Fibroblast of lung (primary cell): ENCODE results near the gene HNRNPF.

ENCODE experiments used
- EZH2 ChIP-seq: IDR thresholded peaks from 2 replicates; pipeline ENCODE4 v1.5.1; 2012; ENCODE audit warnings: low read length, control low read depth, mild to moderate bottlenecking; ENCODE audit errors: missing control alignments
- TF ChIP-seq, protein P1 (sequence below), 2 donors: IDR thresholded peaks in 1 of 2; conservative IDR thresholded peaks in 1 of 2; 1 replicate in 1 of 2; 2 replicates in 1 of 2; pipeline ENCODE4 v1.5.1; 2011 to 2012; ENCODE audit warnings: low read length in 2 of 2, control low read depth in 1 of 2, inconsistent platforms in 1 of 2, low read depth in 1 of 2, mild to moderate bottlenecking in 1 of 2

DNA sequence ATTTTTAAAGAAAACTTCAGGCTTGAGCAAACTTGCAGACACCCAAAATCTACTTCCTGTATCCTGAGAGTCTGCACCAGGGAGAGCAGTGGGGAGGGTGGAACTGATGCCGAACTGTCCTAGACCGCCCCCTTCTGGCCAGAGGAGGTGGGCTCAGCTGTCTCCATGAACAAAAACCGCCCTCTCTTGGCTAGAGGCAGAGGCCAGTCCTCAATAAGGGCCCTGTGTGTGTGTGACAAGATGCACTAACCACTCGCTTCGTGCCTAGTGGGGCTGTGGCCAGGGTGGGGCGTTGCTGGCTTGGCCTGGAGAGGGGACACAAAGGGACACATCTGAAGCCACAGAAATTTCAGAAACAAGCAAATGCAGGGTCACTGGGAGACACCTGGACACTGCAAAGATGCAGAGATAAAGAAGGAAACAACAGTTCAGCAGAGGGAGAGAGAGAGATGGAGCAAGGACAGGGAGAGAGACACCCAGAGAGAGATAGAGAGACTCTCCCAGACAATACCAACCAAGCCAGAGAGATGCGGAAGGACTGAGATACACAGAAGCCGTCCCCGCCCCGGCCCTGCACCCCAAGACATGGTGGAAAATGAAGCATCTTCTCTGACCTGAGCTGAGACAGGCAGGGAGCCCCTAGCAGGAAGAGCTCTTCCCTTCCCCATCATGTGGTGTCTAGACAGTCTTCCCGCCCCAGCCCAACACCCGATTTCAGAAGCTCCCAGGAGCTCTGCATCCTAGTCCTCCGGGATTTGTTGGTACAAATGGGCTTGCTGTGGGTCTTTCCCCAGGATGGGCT lies 60.3 kb downstream of the HNRNPF start:
- TF ChIP-seq, protein P1, sequence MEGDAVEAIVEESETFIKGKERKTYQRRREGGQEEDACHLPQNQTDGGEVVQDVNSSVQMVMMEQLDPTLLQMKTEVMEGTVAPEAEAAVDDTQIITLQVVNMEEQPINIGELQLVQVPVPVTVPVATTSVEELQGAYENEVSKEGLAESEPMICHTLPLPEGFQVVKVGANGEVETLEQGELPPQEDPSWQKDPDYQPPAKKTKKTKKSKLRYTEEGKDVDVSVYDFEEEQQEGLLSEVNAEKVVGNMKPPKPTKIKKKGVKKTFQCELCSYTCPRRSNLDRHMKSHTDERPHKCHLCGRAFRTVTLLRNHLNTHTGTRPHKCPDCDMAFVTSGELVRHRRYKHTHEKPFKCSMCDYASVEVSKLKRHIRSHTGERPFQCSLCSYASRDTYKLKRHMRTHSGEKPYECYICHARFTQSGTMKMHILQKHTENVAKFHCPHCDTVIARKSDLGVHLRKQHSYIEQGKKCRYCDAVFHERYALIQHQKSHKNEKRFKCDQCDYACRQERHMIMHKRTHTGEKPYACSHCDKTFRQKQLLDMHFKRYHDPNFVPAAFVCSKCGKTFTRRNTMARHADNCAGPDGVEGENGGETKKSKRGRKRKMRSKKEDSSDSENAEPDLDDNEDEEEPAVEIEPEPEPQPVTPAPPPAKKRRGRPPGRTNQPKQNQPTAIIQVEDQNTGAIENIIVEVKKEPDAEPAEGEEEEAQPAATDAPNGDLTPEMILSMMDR (conservative IDR thresholded peaks at IDR 0.05 in 1 of 2, IDR thresholded peaks at IDR 0.05 in 1 of 2; ENCODE audit: low read depth in 1 of 2, low read length in 2 of 2): peak; percentile 94 to 95
- no peak for TF ChIP-seq EZH2
